ENCODE data around the gene HAPLN1.

Gene HAPLN1

DNA sequence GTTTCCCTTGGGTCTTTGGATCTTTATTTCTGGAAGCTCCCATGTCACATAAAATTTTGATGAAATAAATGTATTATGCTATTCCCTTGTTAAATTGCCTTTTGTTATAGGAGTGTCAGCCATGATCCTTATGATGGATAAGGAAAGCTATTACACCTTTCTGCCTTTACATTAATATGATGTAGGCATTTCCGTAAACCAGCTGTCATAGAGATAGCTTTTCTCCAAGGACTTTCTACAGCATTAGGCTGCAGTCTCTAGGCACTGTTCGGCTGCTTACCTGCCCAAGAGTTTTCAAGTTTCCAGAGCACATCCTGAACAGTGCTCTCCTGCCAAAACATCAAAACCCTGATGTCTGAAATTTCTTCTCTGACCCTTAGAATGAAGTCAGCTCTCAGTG, 87.4 kb downstream of the HAPLN1 start:
- DNase-seq: no peak

DNA sequence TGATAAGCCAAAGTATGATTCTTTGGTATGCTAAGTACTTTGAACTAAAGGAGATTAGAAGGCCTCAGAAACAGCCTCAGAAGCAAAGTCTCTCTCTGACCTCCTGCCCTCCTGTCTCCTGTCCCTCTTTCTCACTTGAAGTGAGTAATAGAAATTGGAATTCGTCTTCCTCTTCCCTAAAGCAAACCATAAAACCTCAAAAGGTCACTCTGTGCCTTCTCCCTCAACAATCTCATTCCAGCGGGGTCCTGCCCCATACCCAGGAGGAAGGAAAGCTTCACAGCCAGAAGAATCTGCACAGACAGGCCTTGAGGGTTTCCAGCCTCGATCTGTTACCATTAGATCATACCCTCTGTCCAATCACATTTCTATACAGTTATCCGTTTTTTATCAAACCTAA, 87.8 kb downstream of the HAPLN1 start:
- no peak for DNase-seq

GRCh38 chr5:83628360-83628759, 92.3 kb downstream of the HAPLN1 start:
- DNase-seq: no peak

DNA sequence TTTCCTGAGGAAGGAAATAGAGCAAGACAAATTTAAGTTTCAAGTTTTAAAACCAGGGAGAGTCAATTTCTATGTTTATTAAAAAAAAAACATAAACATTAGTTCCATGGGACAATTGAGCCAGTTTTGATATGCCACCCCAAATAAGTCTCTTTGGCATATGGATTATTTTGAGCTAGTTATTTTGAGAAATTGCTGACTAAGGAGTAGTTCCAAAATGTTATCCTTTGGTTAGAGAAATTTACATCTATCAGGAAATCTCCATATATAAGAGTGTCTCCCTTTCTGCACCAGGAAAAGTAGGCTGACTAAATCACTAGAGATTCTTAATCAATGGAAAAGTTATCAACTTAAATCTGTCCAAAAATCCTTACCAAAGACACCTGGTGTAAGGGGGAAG, 105.8 kb downstream of the HAPLN1 start:
- no peak for DNase-seq

- peak; percentile 14 for DNase-seq
Measured at GRCh38 chr5:83608122-83608521, 112.5 kb downstream of the HAPLN1 start.

DNA sequence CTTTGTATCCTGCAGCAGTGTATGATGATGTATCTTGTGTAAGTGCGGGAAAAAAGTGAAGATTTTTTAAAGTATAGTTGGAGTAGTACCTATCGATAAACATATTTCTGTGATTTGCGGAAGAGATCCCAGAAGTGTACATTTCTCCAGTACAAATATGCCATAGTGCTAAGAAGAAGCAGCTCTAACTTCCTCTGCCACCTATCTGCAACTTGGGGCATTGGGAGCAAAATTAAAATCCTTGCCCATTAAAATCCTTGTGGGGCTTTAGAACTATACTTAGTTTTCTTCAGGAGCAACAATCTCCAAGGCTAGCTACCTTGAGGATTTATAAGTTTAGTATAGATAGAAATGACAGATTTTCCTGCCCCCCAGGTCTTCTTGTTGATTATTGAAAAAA, 125.4 kb downstream of the HAPLN1 start:
- DNase-seq: no peak

- DNase-seq: no peak
Measured at GRCh38 chr5:83590966-83591365, 129.7 kb downstream of the HAPLN1 start.

- peak; percentile 28 for DNase-seq
Measured at GRCh38 chr5:83589786-83590185, 130.9 kb downstream of the HAPLN1 start.

Data from NCI-H1092 treated with DMSO at 0.1 percent for 48 hours (cell line).